ENCODE results near the gene ASTN2. TPM values are rescaled to one million over a fixed set of nuclear protein-coding genes. Genes with fewer than 3 reads are reported as not detected.

ASTN2 gene
- total RNA-seq, 1 experiment from 2014 or later: 4.8 TPM

GRCh38 chr9:116403171-116403570 is 1011.7 kb downstream of the ASTN2 start:
- Histone ChIP-seq H3K4me1 (ENCODE audit: control insufficient read depth in 1 of 2, insufficient read depth in 2 of 2, low read length in 2 of 2) (no peaks in the 10 kb centered on the region), H3K27me3 (ENCODE audit: insufficient read depth, low read length) (no peaks in the 10 kb centered on the region), H3K9me2 (ENCODE audit: insufficient read depth) (no peaks in the 10 kb centered on the region), H3K79me2 (ENCODE audit: insufficient read depth, low read length) (no peaks in the 10 kb centered on the region), H3K4me3 (replicated peaks in 1 of 2; ENCODE audit: low read depth in 1 of 2, low read length in 2 of 2) (no peak overlapping the region), H3K9me3 (ENCODE audit: control insufficient read depth in 1 of 2, insufficient read depth in 1 of 2, low read depth in 1 of 2, low read length in 2 of 2) (no peaks in the 10 kb centered on the region), H4K20me1 (ENCODE audit: insufficient read depth) (no peaks in the 10 kb centered on the region), H3K4me2 (ENCODE audit: low read length) (no peak overlapping the region), H3K36me3 (ENCODE audit: control insufficient read depth in 1 of 2, insufficient read depth in 2 of 2, low read length in 2 of 2) (no peaks in the 10 kb centered on the region), H3K27ac (ENCODE audit: low read depth, low read length) (no peak overlapping the region), H2AFZ (ENCODE audit: low read depth, low read length, poor library complexity, severe bottlenecking) (no peak overlapping the region), H3K9ac (ENCODE audit: low read length) (no peak overlapping the region)
- ChIA-PET RAD21 (ENCODE audit: low non-redundant PET in 1 of 2, low total read pairs in 2 of 2, uncharacterized antibody in 2 of 2, unreplicated experiment in 2 of 2) (no interaction called here), POLR2A (no interaction called here), CTCF (no interaction called here)
- TF ChIP-seq SP1 (IDR thresholded peaks at IDR 0.05; ENCODE audit: low read depth) (no peak), RAD21 (IDR thresholded peaks at IDR 0.05; ENCODE audit: low read depth) (no peak), ZFX (IDR thresholded peaks at IDR 0.05) (no peak), REST (IDR thresholded peaks at IDR 0.05; ENCODE audit: low read depth) (no peak), JUND (IDR thresholded peaks at IDR 0.05) (no peak), SIN3A (IDR thresholded peaks at IDR 0.05; ENCODE audit: low read depth) (no peak), FOSL1 (IDR thresholded peaks at IDR 0.05; ENCODE audit: low read depth) (no peak), CEBPB (IDR thresholded peaks at IDR 0.05; ENCODE audit: low read depth) (no peak), MAX (IDR thresholded peaks at IDR 0.05) (no peak), POLR2A (IDR thresholded peaks at IDR 0.05; ENCODE audit: borderline replicate concordance, extremely low read depth, insufficient read depth, insufficient read length) (no peak), ELF1 (IDR thresholded peaks at IDR 0.05; ENCODE audit: borderline replicate concordance, low read depth) (no peak)
- TF ChIP-seq, protein P1, sequence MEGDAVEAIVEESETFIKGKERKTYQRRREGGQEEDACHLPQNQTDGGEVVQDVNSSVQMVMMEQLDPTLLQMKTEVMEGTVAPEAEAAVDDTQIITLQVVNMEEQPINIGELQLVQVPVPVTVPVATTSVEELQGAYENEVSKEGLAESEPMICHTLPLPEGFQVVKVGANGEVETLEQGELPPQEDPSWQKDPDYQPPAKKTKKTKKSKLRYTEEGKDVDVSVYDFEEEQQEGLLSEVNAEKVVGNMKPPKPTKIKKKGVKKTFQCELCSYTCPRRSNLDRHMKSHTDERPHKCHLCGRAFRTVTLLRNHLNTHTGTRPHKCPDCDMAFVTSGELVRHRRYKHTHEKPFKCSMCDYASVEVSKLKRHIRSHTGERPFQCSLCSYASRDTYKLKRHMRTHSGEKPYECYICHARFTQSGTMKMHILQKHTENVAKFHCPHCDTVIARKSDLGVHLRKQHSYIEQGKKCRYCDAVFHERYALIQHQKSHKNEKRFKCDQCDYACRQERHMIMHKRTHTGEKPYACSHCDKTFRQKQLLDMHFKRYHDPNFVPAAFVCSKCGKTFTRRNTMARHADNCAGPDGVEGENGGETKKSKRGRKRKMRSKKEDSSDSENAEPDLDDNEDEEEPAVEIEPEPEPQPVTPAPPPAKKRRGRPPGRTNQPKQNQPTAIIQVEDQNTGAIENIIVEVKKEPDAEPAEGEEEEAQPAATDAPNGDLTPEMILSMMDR (IDR thresholded peaks at IDR 0.05 in 2 of 3, conservative IDR thresholded peaks at IDR 0.05 in 1 of 3; ENCODE audit: borderline replicate concordance in 1 of 3, insufficient read depth in 1 of 3, low read depth in 2 of 3, low read length in 2 of 3): no peak
- DNase-seq (ENCODE audit: low read depth, low spot score) (no peak), ATAC-seq (no peak)
- BruUV-seq (replicated peaks): no TSS peak
- intact Hi-C loops (cut with micrococcal nuclease): no loop called here
